Lung (tissue), 12 donors: ENCODE results near the gene TMEM184A. TPM values are rescaled to one million over a fixed set of nuclear protein-coding genes. Genes with fewer than 3 reads are reported as not detected.

Experiments used
- ATAC-seq: fragments of 200-7000 bp; cut with Tn5 transposase; one replicate; pipeline ENCODE4 v1.9.1; 2020; ENCODE audit warnings: moderate number of reproducible peaks; ENCODE audit not compliant: insufficient read depth, low FRiP score
- DNase-seq, 3 donors: peaks; one replicate each; pipeline ENCODE4 v3.0.0-alpha.2; 2013 to 2017
- H3K27ac ChIP-seq, 2 donors: one replicate each; pipeline ENCODE4 v1.5.1; 2013; ENCODE audit warnings: mild to moderate bottlenecking in 2 of 2, moderate library complexity in 2 of 2, control low read depth in 1 of 2, inconsistent platforms in 1 of 2, low read depth in 1 of 2, low read length in 1 of 2
- H3K27me3 ChIP-seq, 3 donors: one replicate each; pipeline ENCODE4 v1.5.1; 2013; ENCODE audit warnings: low read length in 2 of 3; ENCODE audit not compliant: control insufficient read depth in 3 of 3, insufficient read depth in 3 of 3
- H3K36me3 ChIP-seq, 4 donors: one replicate each; pipeline ENCODE4 v1.5.1; 2013; ENCODE audit warnings: low read length in 4 of 4, mild to moderate bottlenecking in 1 of 4, moderate library complexity in 1 of 4; ENCODE audit not compliant: control insufficient read depth in 4 of 4, insufficient read depth in 4 of 4
- H3K4me1 ChIP-seq, 5 donors: one replicate each; pipeline ENCODE4 v1.5.1; 2013; ENCODE audit warnings: low read length in 5 of 5, mild to moderate bottlenecking in 2 of 5, moderate library complexity in 1 of 5; ENCODE audit not compliant: control insufficient read depth in 5 of 5, insufficient read depth in 5 of 5
- H3K4me3 ChIP-seq: one replicate; pipeline ENCODE4 v1.5.1; 2013; ENCODE audit warnings: mild to moderate bottlenecking, control low read depth, moderate library complexity
- H3K9ac ChIP-seq, 2 donors: one replicate each; pipeline ENCODE4 v1.5.1; 2013; ENCODE audit warnings: low read length in 2 of 2, control low read depth in 1 of 2; ENCODE audit not compliant: insufficient read depth in 1 of 2
- H3K9me3 ChIP-seq, 4 donors: one replicate each; pipeline ENCODE4 v1.5.1; 2013; ENCODE audit warnings: low read length in 3 of 4, mild to moderate bottlenecking in 1 of 4, moderate library complexity in 1 of 4; ENCODE audit not compliant: control insufficient read depth in 4 of 4, insufficient read depth in 3 of 4
- CTCF ChIP-seq: IDR thresholded peaks from 2 replicates; pipeline ENCODE4 v1.5.1; 2012; ENCODE audit warnings: mild to moderate bottlenecking; ENCODE audit errors: control extremely low read depth, extremely low read depth
- WGBS, 2 donors: extraction: QIAGEN DNeasy Blood & Tissue Kit; methylation state at CpG; one replicate each; pipeline ENCODE4 v1.1.7; 2013; 5-methylcytosine and 5-hydroxymethylcytosine counted together
- polyA plus RNA-seq, 2 donors: library from polyadenylated mRNA; stranded (reverse); fragments of 200-250 nt; gene quantifications; one replicate each; pipeline ENCODE4 v1.2.1, GENCODE V29; 2013
- total RNA-seq, 2 donors: library from RNA; depleted of rRNA in 1 of 2; stranded (reverse); fragments of >200 nt in 1 of 2; gene quantifications; one replicate each; pipeline ENCODE4 v1.2.1, GENCODE V29; 2014 to 2021
- donor health status: control.
- donor health status: control.
- donor health status: Bipolar disorder and iron deficiency.
- donor health status: healthy.
- donor health status: DM: yes; HTN: yes; CAD: no.

Gene TMEM184A
- total and polyA plus RNA-seq, 4 donors, result 1.8 to 11.8 (median 8.3) TPM

- no peak for TF ChIP-seq CTCF
- Histone ChIP-seq H3K9me3 (no peaks in the 10 kb centered on the region), H3K36me3 (no peaks in the 10 kb centered on the region), H3K27me3 (no peaks in the 10 kb centered on the region), H3K9ac (peak overlapping the region in 1 of 2 donors; percentile 76), H3K4me1 (no peaks in the 10 kb centered on the region), H3K4me3 (no peak overlapping the region), H3K27ac (no peak overlapping the region)
- ATAC-seq (no peak), DNase-seq (no peak)
- WGBS, 2 donors, result 93 to 96% methylated on average over 6 of the region's 6 CpGs
Measured at GRCh38 chr7:1578513-1578912, 22.5 kb upstream of the TMEM184A start.

GRCh38 chr7:1576521-1577253 lies 20.7 kb upstream of the TMEM184A start:
- Histone ChIP-seq H3K36me3 (no peaks in the 10 kb centered on the region), H3K9ac (no peak overlapping the region), H3K27ac (no peak overlapping the region), H3K4me1 (no peaks in the 10 kb centered on the region), H3K4me3 (no peak overlapping the region), H3K9me3 (no peaks in the 10 kb centered on the region), H3K27me3 (no peaks in the 10 kb centered on the region)
- ATAC-seq (no peak), DNase-seq (no peak)
- TF ChIP-seq CTCF, result no peak
- 75 to 80% methylated on average over 15 of the region's 15 CpGs for WGBS, 2 donors

GRCh38 chr7:1575809-1576208 lies 19.8 kb upstream of the TMEM184A start:
- no peaks in the 10 kb centered on the region for H3K9me3 ChIP-seq
- WGBS, 2 donors, result 88 to 91% methylated on average over 7 of the region's 7 CpGs
- H3K9ac ChIP-seq, result no peak overlapping the region
- H3K27ac ChIP-seq, result no peak overlapping the region
- no peaks in the 10 kb centered on the region for H3K27me3 ChIP-seq
- peaks cover 0 to 5% (median 3%) of the 10 kb centered on the region in 5 donors for H3K4me1 ChIP-seq
- no peaks in the 10 kb centered on the region for H3K36me3 ChIP-seq
- TF ChIP-seq CTCF, result no peak
- ATAC-seq (no peak), DNase-seq (no peak)
- no peak overlapping the region for H3K4me3 ChIP-seq
